ENCODE data around the gene C4BPA. TPM values are rescaled to one million over a fixed set of nuclear protein-coding genes. Genes with fewer than 3 reads are reported as not detected.
A peak's percentile ranks its signal among the peaks of the same experiment; 100 is the strongest.

C4BPA gene
- total and polyA plus RNA-seq, 9 of the 15 experiments (the other 6 are each of a cell fraction or from before 2014, with no cell fraction given) = 0.04 to 0.22 (median 0.11) TPM; not detected in 3

DNA sequence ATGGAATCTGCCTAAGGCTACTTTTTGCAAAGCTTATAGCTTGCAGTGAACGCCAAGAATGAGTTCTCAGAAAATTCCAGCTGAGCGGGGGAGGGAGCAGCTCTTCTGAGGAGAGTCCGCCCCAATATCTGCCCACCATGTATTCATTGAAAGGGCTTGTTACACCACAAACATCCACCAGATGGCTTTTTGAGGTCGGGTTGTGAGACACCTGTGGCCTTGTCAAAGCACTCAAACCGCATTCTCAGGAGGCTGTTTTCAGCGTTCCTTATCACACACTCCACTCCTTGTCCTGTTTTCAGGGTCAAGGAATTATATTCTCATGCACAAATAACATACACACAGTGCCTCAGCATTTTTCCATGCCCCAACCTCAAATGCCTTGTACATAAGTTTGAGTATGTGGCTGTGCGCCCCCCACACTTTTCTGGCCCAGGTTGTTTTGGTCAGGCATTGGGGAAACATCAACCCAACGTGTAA lies 19.3 kb upstream of the C4BPA start (continued):
- no peak for TF ChIP-seq ZNF407 (IDR thresholded peaks at IDR 0.05; ENCODE audit: low read depth)
- TF ChIP-seq ZNF3 (CRISPR knock-in tag; IDR thresholded peaks at IDR 0.05) = no peak
- no peak for TF ChIP-seq ZNF23 (CRISPR knock-in tag; IDR thresholded peaks at IDR 0.05)
- TF ChIP-seq, protein P1, sequence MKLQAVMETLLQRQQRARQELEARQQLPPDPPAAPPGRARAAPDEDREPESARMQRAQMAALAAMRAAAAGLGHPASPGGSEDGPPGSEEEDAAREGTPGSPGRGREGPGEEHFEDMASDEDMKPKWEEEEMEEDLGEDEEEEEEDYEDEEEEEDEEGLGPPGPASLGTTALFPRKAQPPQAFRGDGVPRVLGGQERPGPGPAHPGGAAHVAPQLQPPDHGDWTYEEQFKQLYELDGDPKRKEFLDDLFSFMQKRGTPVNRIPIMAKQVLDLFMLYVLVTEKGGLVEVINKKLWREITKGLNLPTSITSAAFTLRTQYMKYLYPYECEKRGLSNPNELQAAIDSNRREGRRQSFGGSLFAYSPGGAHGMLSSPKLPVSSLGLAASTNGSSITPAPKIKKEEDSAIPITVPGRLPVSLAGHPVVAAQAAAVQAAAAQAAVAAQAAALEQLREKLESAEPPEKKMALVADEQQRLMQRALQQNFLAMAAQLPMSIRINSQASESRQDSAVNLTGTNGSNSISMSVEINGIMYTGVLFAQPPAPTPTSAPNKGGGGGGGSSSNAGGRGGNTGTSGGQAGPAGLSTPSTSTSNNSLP (IDR thresholded peaks at IDR 0.05; ENCODE audit: borderline replicate concordance, low read depth, low read length) = peak; percentile 61; the same call in 1 of the 2 replicates
- no peak for TF ChIP-seq ZNF695 (CRISPR knock-in tag; IDR thresholded peaks at IDR 0.05)
- TF ChIP-seq FOXO4 (CRISPR knock-in tag; IDR thresholded peaks at IDR 0.05) = no peak
- no peak for TF ChIP-seq ZC3H8 (IDR thresholded peaks at IDR 0.05)
- no peak for TF ChIP-seq ZNF143 (CRISPR knock-in tag; IDR thresholded peaks at IDR 0.05)
- no peak for TF ChIP-seq HDGF (IDR thresholded peaks at IDR 0.05)
- TF ChIP-seq ZNF354B (CRISPR knock-in tag; IDR thresholded peaks at IDR 0.05) = no peak
- no peak for TF ChIP-seq SIRT6 (IDR thresholded peaks at IDR 0.05; ENCODE audit: low read depth, low read length)
- TF ChIP-seq AFF1 (IDR thresholded peaks at IDR 0.05; ENCODE audit: low read depth in 1 of 2, partially characterized antibody in 2 of 2) = no peak
- peak; percentile 76 for TF ChIP-seq GATA2 (CRISPR knock-in tag; IDR thresholded peaks at IDR 0.05)
- TF ChIP-seq DACH1 (IDR thresholded peaks at IDR 0.05; ENCODE audit: partially characterized antibody) = no peak

Data from K562 (cell line).